H9 (cell line): ENCODE measurements around the gene ZNF599. TPM values are rescaled to one million over a fixed set of nuclear protein-coding genes. Genes with fewer than 3 reads are reported as not detected.

Source experiments
- DNase-seq: peaks from one replicate; pipeline ENCODE4 v3.0.0-alpha.2; 2017
- H2AFZ ChIP-seq: one replicate; pipeline ENCODE4 v1.6.1; 2013; ENCODE audit warnings: mild to moderate bottlenecking, low read length, control low read depth, moderate library complexity
- H2AK5ac ChIP-seq: 2 replicates; pipeline ENCODE4 v1.6.1; 2013; ENCODE audit warnings: low read length, control low read depth, mixed read lengths; ENCODE audit not compliant: insufficient read length
- H2BK120ac ChIP-seq: one replicate; pipeline ENCODE4 v1.6.1; 2013; ENCODE audit warnings: low read depth, mild to moderate bottlenecking, low read length, control low read depth, inconsistent platforms; ENCODE audit not compliant: poor library complexity, severe bottlenecking
- H2BK12ac ChIP-seq: 2 replicates; pipeline ENCODE4 v1.6.1; 2013; ENCODE audit warnings: low read length, control low read depth, mixed read lengths, low read depth; ENCODE audit not compliant: insufficient read length
- H2BK15ac ChIP-seq: 2 replicates; pipeline ENCODE4 v1.6.1; 2013; ENCODE audit warnings: low read depth, low read length, control low read depth
- H2BK20ac ChIP-seq: one replicate; pipeline ENCODE4 v1.6.1; 2013; ENCODE audit warnings: low read depth, mild to moderate bottlenecking, low read length, control low read depth, inconsistent platforms; ENCODE audit not compliant: poor library complexity, severe bottlenecking
- H2BK5ac ChIP-seq: 2 replicates; pipeline ENCODE4 v1.6.1; 2013; ENCODE audit warnings: low read length, control low read depth, mixed read lengths; ENCODE audit not compliant: insufficient read length
- H3K14ac ChIP-seq: 2 replicates; pipeline ENCODE4 v1.6.1; 2013; ENCODE audit warnings: low read length, control low read depth; ENCODE audit not compliant: insufficient read depth
- H3K18ac ChIP-seq: 2 replicates; pipeline ENCODE4 v1.6.1; 2013; ENCODE audit warnings: low read depth, mild to moderate bottlenecking, mixed read lengths, low read length, control low read depth; ENCODE audit not compliant: insufficient read length
- H3K23ac ChIP-seq: 2 replicates; pipeline ENCODE4 v1.6.1; 2013; ENCODE audit warnings: low read length, control low read depth, mixed read lengths, low read depth; ENCODE audit not compliant: insufficient read length
- H3K23me2 ChIP-seq: 2 replicates; pipeline ENCODE4 v1.6.1; 2013; ENCODE audit warnings: low read depth, mild to moderate bottlenecking, mixed read lengths, low read length, control low read depth; ENCODE audit not compliant: insufficient read length, poor library complexity, severe bottlenecking
- H3K27ac ChIP-seq: 2 replicates; pipeline ENCODE4 v1.5.1; 2013; ENCODE audit warnings: low read length, control low read depth, mixed read lengths, low read depth; ENCODE audit not compliant: insufficient read length
- H3K27me3 ChIP-seq: 2 replicates; pipeline ENCODE4 v1.6.1; 2013; ENCODE audit warnings: low read length, control low read depth, inconsistent platforms; ENCODE audit not compliant: insufficient read depth
- H3K4ac ChIP-seq: 2 replicates; pipeline ENCODE4 v1.6.1; 2013; ENCODE audit warnings: low read depth, mild to moderate bottlenecking, control low read depth, inconsistent platforms, low read length, moderate library complexity
- H3K4me1 ChIP-seq: 2 replicates; pipeline ENCODE4 v1.6.1; 2013; ENCODE audit warnings: low read length, control low read depth, inconsistent platforms; ENCODE audit not compliant: insufficient read depth
- H3K4me2 ChIP-seq: 2 replicates; pipeline ENCODE4 v1.6.1; 2013; ENCODE audit warnings: low read length, control low read depth, mixed read lengths; ENCODE audit not compliant: insufficient read length, insufficient read depth
- H3K56ac ChIP-seq: 2 replicates; pipeline ENCODE4 v1.6.1; 2013; ENCODE audit warnings: low read depth, mild to moderate bottlenecking, mixed read lengths, low read length, control low read depth; ENCODE audit not compliant: insufficient read length
- H3K79me1 ChIP-seq: 2 replicates; pipeline ENCODE4 v1.6.1; 2013; ENCODE audit warnings: low read depth, mild to moderate bottlenecking, moderate library complexity, low read length, control low read depth, inconsistent platforms; ENCODE audit not compliant: insufficient read depth, poor library complexity, severe bottlenecking
- H3K79me2 ChIP-seq: 2 replicates; pipeline ENCODE4 v1.6.1; 2013; ENCODE audit warnings: low read length, control low read depth, inconsistent platforms; ENCODE audit not compliant: insufficient read depth
- H3K9ac ChIP-seq: 2 replicates; pipeline ENCODE4 v1.6.1; 2013; ENCODE audit warnings: low read length, control low read depth, mixed read lengths; ENCODE audit not compliant: insufficient read length; ENCODE audit errors: extremely low read depth
- H3K9me3 ChIP-seq: one replicate; pipeline ENCODE4 v1.6.1; 2013; ENCODE audit warnings: low read depth, low read length, inconsistent platforms; ENCODE audit not compliant: control insufficient read depth
- H3T11ph ChIP-seq: one replicate; pipeline ENCODE4 v1.6.1; 2013; ENCODE audit warnings: mild to moderate bottlenecking, low read length, control low read depth, inconsistent platforms
- H4K20me1 ChIP-seq: one replicate; pipeline ENCODE4 v1.6.1; 2013; ENCODE audit not compliant: control insufficient read depth, insufficient read length, insufficient read depth
- H4K5ac ChIP-seq: 2 replicates; pipeline ENCODE4 v1.6.1; 2013; ENCODE audit warnings: low read depth, mild to moderate bottlenecking, mixed read lengths, low read length, control low read depth; ENCODE audit not compliant: insufficient read length
- H4K8ac ChIP-seq: replicated peaks from 2 replicates; pipeline ENCODE4 v1.6.1; 2013; ENCODE audit warnings: low read length, control low read depth, mixed read lengths, low read depth; ENCODE audit not compliant: insufficient read length
- H4K91ac ChIP-seq: 2 replicates; pipeline ENCODE4 v1.6.1; 2013; ENCODE audit warnings: low read depth, mild to moderate bottlenecking, moderate library complexity, mixed read lengths, low read length, control low read depth; ENCODE audit not compliant: insufficient read length
- H3K27ac Mint-ChIP-seq, 3 experiments: 2 replicates in 2 of 3; 3 replicates in 1 of 3; pipeline ENCODE4 v1.8.0; 2020 to 2021; ENCODE audit warnings: mixed read lengths in 3 of 3, mild to moderate bottlenecking in 1 of 3, moderate library complexity in 1 of 3
- H3K27me3 Mint-ChIP-seq: 2 replicates; pipeline ENCODE4 v1.8.0; 2021; ENCODE audit warnings: low read depth, mild to moderate bottlenecking, moderate library complexity, mixed read lengths
- H3K36me3 Mint-ChIP-seq, 3 experiments: 2 replicates in 2 of 3; 3 replicates in 1 of 3; pipeline ENCODE4 v1.8.0; 2020 to 2021; ENCODE audit warnings: low read depth in 3 of 3, mixed read lengths in 3 of 3; ENCODE audit not compliant: insufficient read depth in 1 of 3
- H3K4me1 Mint-ChIP-seq, 2 experiments: 2 replicates each; pipeline ENCODE4 v1.8.0; 2020; ENCODE audit warnings: mixed read lengths in 2 of 2
- H3K4me3 Mint-ChIP-seq, 2 experiments: 2 replicates in 1 of 2; 3 replicates in 1 of 2; pipeline ENCODE4 v1.8.0; 2020 to 2021; ENCODE audit warnings: mild to moderate bottlenecking in 2 of 2, mixed read lengths in 2 of 2, moderate library complexity in 1 of 2
- H3K9me3 Mint-ChIP-seq, 2 experiments: 2 replicates in 1 of 2; 3 replicates in 1 of 2; pipeline ENCODE4 v1.8.0; 2020; ENCODE audit warnings: mild to moderate bottlenecking in 2 of 2, mixed read lengths in 2 of 2, moderate library complexity in 1 of 2
- WGBS: extraction: QIAGEN DNeasy Blood & Tissue Kit; methylation state at CpG from one replicate; pipeline ENCODE4 v1.1.7; 2013; ENCODE audit warnings: missing lambda C conversion rate, low lambda C conversion rate, mixed read lengths; ENCODE audit not compliant: insufficient read length; ENCODE audit errors: extremely low coverage; 5-methylcytosine and 5-hydroxymethylcytosine counted together
- total RNA-seq: library from RNA; stranded (reverse); gene quantifications from 2 replicates; pipeline ENCODE4 v1.2.1, GENCODE V29; 2021
- TF ChIP-seq, protein P1 (sequence below): fragments of 200-600 bp; sonication (generic); conservative IDR thresholded peaks from 3 replicates; pipeline ENCODE4 v1.8.0; 2021; ENCODE audit warnings: antibody characterized with exemption, mild to moderate bottlenecking

ZNF599 gene
- total RNA-seq, 1 experiment from 2014 or later: 3.9 TPM

GRCh38 chr19:34725400-34725799 is 47.6 kb downstream of the ZNF599 start:
- H2BK15ac ChIP-seq: no peak overlapping the region

More at GRCh38 chr19:34725400-34725799, 47.6 kb downstream of the ZNF599 start:
- Mint-ChIP-seq H3K36me3 (peaks cover 0 to 3% (median 0%) of the 10 kb centered on the region in 3 experiments; a peak in 1 of 7 replicates), H3K4me3 (no peak overlapping the region), H3K27ac (no peak overlapping the region), H3K4me1 (0 out of 4 replicates have a peak, but pooled peaks cover 0 to 5% of the 10 kb centered on the region in 2 experiments), H3K9me3 (peaks cover 34 to 81% of the 10 kb centered on the region in 2 experiments), H3K27me3 (peaks cover 46% of the 10 kb centered on the region)
- no peak overlapping the region for H2AFZ ChIP-seq
- TF ChIP-seq, protein P1, sequence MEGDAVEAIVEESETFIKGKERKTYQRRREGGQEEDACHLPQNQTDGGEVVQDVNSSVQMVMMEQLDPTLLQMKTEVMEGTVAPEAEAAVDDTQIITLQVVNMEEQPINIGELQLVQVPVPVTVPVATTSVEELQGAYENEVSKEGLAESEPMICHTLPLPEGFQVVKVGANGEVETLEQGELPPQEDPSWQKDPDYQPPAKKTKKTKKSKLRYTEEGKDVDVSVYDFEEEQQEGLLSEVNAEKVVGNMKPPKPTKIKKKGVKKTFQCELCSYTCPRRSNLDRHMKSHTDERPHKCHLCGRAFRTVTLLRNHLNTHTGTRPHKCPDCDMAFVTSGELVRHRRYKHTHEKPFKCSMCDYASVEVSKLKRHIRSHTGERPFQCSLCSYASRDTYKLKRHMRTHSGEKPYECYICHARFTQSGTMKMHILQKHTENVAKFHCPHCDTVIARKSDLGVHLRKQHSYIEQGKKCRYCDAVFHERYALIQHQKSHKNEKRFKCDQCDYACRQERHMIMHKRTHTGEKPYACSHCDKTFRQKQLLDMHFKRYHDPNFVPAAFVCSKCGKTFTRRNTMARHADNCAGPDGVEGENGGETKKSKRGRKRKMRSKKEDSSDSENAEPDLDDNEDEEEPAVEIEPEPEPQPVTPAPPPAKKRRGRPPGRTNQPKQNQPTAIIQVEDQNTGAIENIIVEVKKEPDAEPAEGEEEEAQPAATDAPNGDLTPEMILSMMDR: no peak
- no peak for DNase-seq
- H2BK120ac ChIP-seq: no peak overlapping the region
- H3K23me2 ChIP-seq: no peaks in the 10 kb centered on the region
- no peak overlapping the region for H3K18ac ChIP-seq
- H3K56ac ChIP-seq: no peak overlapping the region
- no peak overlapping the region for H3K4ac ChIP-seq
- H3K27ac ChIP-seq: no peak overlapping the region
- no peak overlapping the region for H3K9ac ChIP-seq
- H2BK5ac ChIP-seq: no peak overlapping the region
- H3K27me3 ChIP-seq: no peaks in the 10 kb centered on the region
- H3K79me2 ChIP-seq: no peaks in the 10 kb centered on the region
- no peak overlapping the region for H3T11ph ChIP-seq
- no peaks in the 10 kb centered on the region for H4K20me1 ChIP-seq
- H3K4me2 ChIP-seq: no peak overlapping the region
- no peaks in the 10 kb centered on the region for H3K79me1 ChIP-seq
- no peak overlapping the region for H2AK5ac ChIP-seq
- no peaks in the 10 kb centered on the region for H3K9me3 ChIP-seq
- H4K5ac ChIP-seq: no peak overlapping the region
- no peak overlapping the region for H4K8ac ChIP-seq
- no peak overlapping the region for H3K23ac ChIP-seq
- no peak overlapping the region for H4K91ac ChIP-seq
- no peaks in the 10 kb centered on the region for H3K4me1 ChIP-seq
- no CpG with 5 or more reads among the region's 6 CpGs for WGBS
- H2BK12ac ChIP-seq: no peak overlapping the region
- H3K14ac ChIP-seq: no peak overlapping the region
- no peak overlapping the region for H2BK20ac ChIP-seq
